Measurements from ENCODE around the gene IFFO2.
A peak's percentile ranks its signal among the peaks of the same experiment; 100 is the strongest.

- peak in 1 of 5 experiments; percentile 10 for TF ChIP-seq CTCF (IDR thresholded peaks at IDR 0.05)
- peak in 2 of 3 donors; percentile 14 to 16 for TF ChIP-seq POLR2AphosphoS5 (IDR thresholded peaks at IDR 0.05)
These were observed 6.6 kb downstream of the IFFO2 start for GRCh38 chr1:18949686-18950400.

Measured in transverse colon (tissue), 4 donors.